Keratinocyte (primary cell): ENCODE measurements around the gene KIF13A. TPM values are rescaled to one million over a fixed set of nuclear protein-coding genes. Genes with fewer than 3 reads are reported as not detected.

Source experiments
- DNase-seq: peaks from one replicate; pipeline ENCODE4 v3.0.0-alpha.2; 2011; ENCODE audit warnings: low read depth, missing footprints, low spot score
- FAIRE-seq: peaks from 2 replicates; lab custom pipeline; 2011; peaks lifted over from hg19 to GRCh38; lab: Jason Lieb, UNC
- H2AFZ ChIP-seq: 2 replicates; pipeline ENCODE4 v1.6.0; 2012; ENCODE audit warnings: low read length, control low read depth, inconsistent platforms; ENCODE audit not compliant: control insufficient read depth
- H3K27ac ChIP-seq: 2 replicates; pipeline ENCODE4 v1.5.1; 2011; ENCODE audit warnings: low read length; ENCODE audit not compliant: control insufficient read depth, insufficient read depth
- H3K27me3 ChIP-seq: 3 replicates; pipeline ENCODE4 v1.6.0; 2011; ENCODE audit warnings: low read length; ENCODE audit not compliant: control insufficient read depth, insufficient read depth; ENCODE audit errors: extremely low read depth
- H3K36me3 ChIP-seq, 2 experiments: 2 replicates in 1 of 2; 3 replicates in 1 of 2; pipeline ENCODE4 v1.5.1; 2011; ENCODE audit warnings: low read length in 2 of 2, mild to moderate bottlenecking in 1 of 2; ENCODE audit not compliant: control insufficient read depth in 2 of 2, insufficient read depth in 2 of 2; ENCODE audit errors: extremely low read depth in 1 of 2
- H3K4me1 ChIP-seq: 3 replicates; pipeline ENCODE4 v1.5.1; 2011; ENCODE audit warnings: low read length; ENCODE audit not compliant: control insufficient read depth, insufficient read depth; ENCODE audit errors: extremely low read depth
- H3K4me2 ChIP-seq: 3 replicates; pipeline ENCODE4 v1.6.0; 2011; ENCODE audit warnings: low read depth, low read length; ENCODE audit not compliant: control insufficient read depth, insufficient read depth; ENCODE audit errors: extremely low read depth
- H3K4me3 ChIP-seq, 3 experiments: fragments of 200-600 bp in 1 of 3; sonication (generic) in 1 of 3; 2 replicates in 2 of 3; 3 replicates in 1 of 3; pipeline ENCODE4 v1.5.1; 2011 to 2016; ENCODE audit warnings: low read length in 3 of 3, mild to moderate bottlenecking in 3 of 3, control low read depth in 2 of 3, inconsistent platforms in 1 of 3, low read depth in 1 of 3, mixed read lengths in 1 of 3, mixed run types in 1 of 3, moderate library complexity in 1 of 3; ENCODE audit not compliant: control insufficient read depth in 2 of 3, insufficient read depth in 2 of 3; ENCODE audit errors: extremely low read depth in 1 of 3
- H3K79me2 ChIP-seq: 2 replicates; pipeline ENCODE4 v1.6.0; 2012; ENCODE audit warnings: low read length; ENCODE audit not compliant: control insufficient read depth, insufficient read depth
- H3K9ac ChIP-seq: 3 replicates; pipeline ENCODE4 v1.6.0; 2011; ENCODE audit warnings: low read length; ENCODE audit not compliant: control insufficient read depth, insufficient read depth; ENCODE audit errors: extremely low read depth
- H3K9me1 ChIP-seq: 3 replicates; pipeline ENCODE4 v1.6.0; 2011; ENCODE audit warnings: low read length; ENCODE audit not compliant: control insufficient read depth, insufficient read depth; ENCODE audit errors: extremely low read depth
- H3K9me3 ChIP-seq: 2 replicates; pipeline ENCODE4 v1.5.1; 2012; ENCODE audit warnings: low read depth, low read length; ENCODE audit not compliant: control insufficient read depth
- H4K20me1 ChIP-seq: 3 replicates; pipeline ENCODE4 v1.6.0; 2011; ENCODE audit warnings: low read length; ENCODE audit not compliant: control insufficient read depth, insufficient read depth; ENCODE audit errors: extremely low read depth
- EZH2 ChIP-seq: IDR thresholded peaks from one replicate; pipeline ENCODE4 v1.6.1; 2012; ENCODE audit warnings: inconsistent platforms, mild to moderate bottlenecking, low read length, moderate library complexity
- dilution Hi-C: fragments of 300-500 bp; cut with MboI; formaldehyde crosslinking; loops from one replicate; pipeline ENCODE4 v1.7.0; 2020; ENCODE audit warnings: low sequenced_read_pairs; ENCODE audit not compliant: extremely low pct_ligation_motif_present
- polyA plus RNA-seq, 5 experiments: library from polyadenylated mRNA; depleted of rRNA in 3 of 5; stranded (reverse) in 3 of 5; stranded (forward) in 1 of 5; unstranded in 1 of 5; fragments of >200 nt; gene quantifications; 1 replicate in 1 of 5; 2 replicates in 3 of 5; 3 replicates in 1 of 5; pipeline versions ENCODE4 v1.2.1 to v1.2.3, GENCODE V29; 2011 to 2012; ENCODE audit warnings: missing spikeins in 2 of 5, low read depth in 1 of 5, low replicate concordance in 1 of 5
- TF ChIP-seq, protein P1 (sequence below), 3 experiments: IDR thresholded peaks in 1 of 3; conservative IDR thresholded peaks in 1 of 3; optimal IDR thresholded peaks in 1 of 3; 2 replicates in 2 of 3; 3 replicates in 1 of 3; pipeline versions ENCODE3 to v1.5.1; 2011; ENCODE audit warnings: low read length in 3 of 3, mild to moderate bottlenecking in 3 of 3, moderate library complexity in 2 of 3, control low read depth in 1 of 3, inconsistent platforms in 1 of 3; ENCODE audit not compliant: insufficient read depth in 2 of 3; ENCODE audit errors: extremely low read depth in 1 of 3

Gene KIF13A
- polyA plus RNA-seq, 1 donor (not counting 4 experiments of a cell fraction or from before 2014, with no cell fraction given): 96.2 TPM

DNA sequence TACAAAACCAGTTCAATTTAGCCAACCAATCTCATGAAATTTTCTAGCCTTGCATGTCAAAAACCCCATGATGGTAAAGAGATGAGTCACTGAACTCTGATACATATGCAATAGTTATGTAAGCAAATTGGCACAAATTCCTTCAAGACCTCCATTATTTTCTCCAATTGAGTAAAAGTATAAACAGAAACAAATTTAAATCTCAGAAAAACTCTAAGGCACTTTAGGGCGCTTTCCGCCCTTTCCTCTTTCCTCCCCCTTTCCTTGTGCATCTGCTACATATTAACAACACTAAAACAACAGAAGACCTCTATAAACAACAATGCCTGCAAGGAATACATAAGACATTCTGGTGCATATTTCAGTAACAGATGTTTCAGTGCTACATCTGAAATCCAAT, 48.5 kb downstream of the KIF13A start:
- H3K27me3 ChIP-seq: no peaks in the 10 kb centered on the region
- peaks cover 37% of the 10 kb centered on the region for H3K4me1 ChIP-seq
- dilution Hi-C loops: no loop called here
- H3K9me1 ChIP-seq: no peaks in the 10 kb centered on the region
- H4K20me1 ChIP-seq: no peaks in the 10 kb centered on the region
- peaks cover 3 to 5% of the 10 kb centered on the region in 2 experiments for H3K36me3 ChIP-seq
- FAIRE-seq (peak; percentile 17), DNase-seq (no peak)
- H2AFZ ChIP-seq: no peak overlapping the region
- H3K79me2 ChIP-seq: peaks cover 82% of the 10 kb centered on the region
- H3K9me3 ChIP-seq: no peaks in the 10 kb centered on the region
- H3K4me2 ChIP-seq: no peak overlapping the region
- peak overlapping the region; percentile 58 for H3K27ac ChIP-seq
- no peak overlapping the region for H3K9ac ChIP-seq
- TF ChIP-seq, protein P1, sequence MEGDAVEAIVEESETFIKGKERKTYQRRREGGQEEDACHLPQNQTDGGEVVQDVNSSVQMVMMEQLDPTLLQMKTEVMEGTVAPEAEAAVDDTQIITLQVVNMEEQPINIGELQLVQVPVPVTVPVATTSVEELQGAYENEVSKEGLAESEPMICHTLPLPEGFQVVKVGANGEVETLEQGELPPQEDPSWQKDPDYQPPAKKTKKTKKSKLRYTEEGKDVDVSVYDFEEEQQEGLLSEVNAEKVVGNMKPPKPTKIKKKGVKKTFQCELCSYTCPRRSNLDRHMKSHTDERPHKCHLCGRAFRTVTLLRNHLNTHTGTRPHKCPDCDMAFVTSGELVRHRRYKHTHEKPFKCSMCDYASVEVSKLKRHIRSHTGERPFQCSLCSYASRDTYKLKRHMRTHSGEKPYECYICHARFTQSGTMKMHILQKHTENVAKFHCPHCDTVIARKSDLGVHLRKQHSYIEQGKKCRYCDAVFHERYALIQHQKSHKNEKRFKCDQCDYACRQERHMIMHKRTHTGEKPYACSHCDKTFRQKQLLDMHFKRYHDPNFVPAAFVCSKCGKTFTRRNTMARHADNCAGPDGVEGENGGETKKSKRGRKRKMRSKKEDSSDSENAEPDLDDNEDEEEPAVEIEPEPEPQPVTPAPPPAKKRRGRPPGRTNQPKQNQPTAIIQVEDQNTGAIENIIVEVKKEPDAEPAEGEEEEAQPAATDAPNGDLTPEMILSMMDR (optimal IDR thresholded peaks at IDR 0.05 in 1 of 3, IDR thresholded peaks at IDR 0.05 in 1 of 3, conservative IDR thresholded peaks at IDR 0.05 in 1 of 3; ENCODE audit: extremely low read depth in 1 of 3, insufficient read depth in 2 of 3, low read length in 3 of 3): no peak
- no peak for TF ChIP-seq EZH2
- H3K4me3 ChIP-seq: no peak overlapping the region

GRCh38 chr6:17935188-17936149, 52.0 kb downstream of the KIF13A start:
- DNase-seq: no peak
- Histone ChIP-seq H3K79me2 (peaks cover 86% of the 10 kb centered on the region), H3K9ac (no peak overlapping the region), H3K27me3 (no peaks in the 10 kb centered on the region), H3K4me3 (no peak overlapping the region), H3K4me2 (no peak overlapping the region), H3K9me3 (no peaks in the 10 kb centered on the region), H3K9me1 (no peaks in the 10 kb centered on the region), H3K4me1 (peaks cover 64% of the 10 kb centered on the region), H4K20me1 (no peaks in the 10 kb centered on the region), H3K36me3 (peaks cover 4 to 6% of the 10 kb centered on the region in 2 experiments), H3K27ac (peak overlapping the region; percentile 14), H2AFZ (no peak overlapping the region)
- no peak for FAIRE-seq
- TF ChIP-seq, protein P1 (optimal IDR thresholded peaks at IDR 0.05 in 1 of 3, IDR thresholded peaks at IDR 0.05 in 1 of 3, conservative IDR thresholded peaks at IDR 0.05 in 1 of 3; ENCODE audit: extremely low read depth in 1 of 3, insufficient read depth in 2 of 3, low read length in 3 of 3): no peak
- dilution Hi-C loops: no loop called here
